Posterior cingulate gyrus (tissue), 11 donors: ENCODE results near the gene TMC7.

ENCODE experiments used
- DNase-seq, 10 donors: peaks; one replicate each; pipeline versions ENCODE4 v3.0.0 to v3.0.0-alpha.2; 2020 to 2021; ENCODE audit warnings: mixed read lengths in 3 of 10
- intact Hi-C: fragments of 100-400 bp; cut with DNase I; formaldehyde crosslinking; loops from one replicate; pipeline ENCODE4 v1.15.1; 2023

The TMC7 gene

DNA sequence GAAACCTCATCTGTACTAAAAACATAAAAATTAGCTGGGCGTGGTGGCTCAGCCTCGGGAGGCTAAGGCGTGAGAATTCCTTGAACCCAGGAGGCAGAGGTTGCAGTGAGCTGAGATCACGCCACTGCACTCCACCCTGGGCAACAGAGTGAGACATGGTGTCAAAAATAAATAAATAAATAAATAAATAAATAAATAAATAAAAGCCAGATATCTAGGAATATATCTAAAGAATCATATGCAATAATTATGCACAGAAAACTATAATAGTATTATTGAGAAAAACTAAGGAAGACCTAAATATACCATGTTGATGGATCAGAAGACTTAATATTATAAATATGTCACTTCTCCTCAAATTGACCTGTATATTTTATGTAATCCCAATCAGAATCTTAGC, 37.0 kb downstream of the TMC7 start:
- no peak for DNase-seq
- intact Hi-C loops = no loop called here

DNA sequence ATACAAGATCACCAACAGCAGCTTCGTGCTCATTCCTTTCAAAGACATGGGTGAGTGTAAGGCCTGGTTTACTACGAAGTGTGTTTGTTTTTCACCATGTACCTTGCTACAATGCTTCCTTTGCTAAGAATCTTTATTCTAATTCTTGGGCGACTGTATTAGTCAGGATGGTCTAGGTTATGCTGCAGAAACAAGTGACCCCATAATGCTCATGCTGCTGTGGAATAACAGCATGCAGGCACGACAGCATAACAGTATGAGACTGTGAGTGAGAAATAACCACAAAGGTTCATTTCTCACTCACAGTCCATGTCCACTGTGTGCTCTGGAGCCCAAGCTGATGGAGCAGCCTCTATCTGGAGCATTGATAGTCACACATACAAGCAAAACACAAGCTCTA, 38.0 kb downstream of the TMC7 start:
- no peak for DNase-seq
- intact Hi-C loops = no loop called here

DNA sequence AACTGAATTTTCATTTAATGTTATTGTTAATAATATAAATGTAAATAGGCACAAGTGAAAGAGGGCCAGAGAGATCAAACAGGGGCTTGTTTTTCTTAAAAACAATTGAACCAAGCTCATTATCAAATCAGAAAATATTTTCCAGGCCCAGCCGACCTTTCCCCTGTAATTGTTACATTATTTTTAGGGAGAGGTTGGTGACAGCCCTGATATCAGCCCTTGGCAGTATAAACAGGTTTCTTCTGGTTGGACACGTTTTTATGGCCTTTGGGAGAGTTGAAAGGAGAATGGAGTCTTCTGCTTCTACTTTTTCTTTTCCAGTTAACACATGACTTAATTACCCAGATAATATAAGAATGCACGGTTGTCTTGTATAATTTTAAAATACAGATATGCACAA, 43.7 kb downstream of the TMC7 start:
- intact Hi-C loops = no loop called here
- DNase-seq = no peak

DNA sequence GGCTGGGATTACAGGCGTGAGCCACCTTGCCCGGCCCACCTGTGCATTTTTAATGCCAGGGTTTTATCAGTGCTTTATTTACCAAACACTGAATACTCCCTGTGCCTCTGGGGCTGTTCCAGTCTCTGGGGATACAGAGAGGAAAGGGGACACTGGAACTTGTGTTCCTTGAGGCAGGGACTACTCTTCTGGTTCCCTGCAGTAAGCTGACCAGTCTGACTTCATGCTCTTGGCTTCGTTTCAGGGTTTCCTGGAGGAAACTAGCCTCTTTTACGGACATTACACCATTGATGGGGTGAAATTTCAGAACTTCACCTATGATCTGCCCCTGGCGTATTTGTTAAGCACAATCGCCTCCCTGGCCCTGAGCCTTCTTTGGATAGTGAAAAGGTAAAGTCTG, 46.2 kb downstream of the TMC7 start:
- intact Hi-C loops = no loop called here
- no peak for DNase-seq

DNA sequence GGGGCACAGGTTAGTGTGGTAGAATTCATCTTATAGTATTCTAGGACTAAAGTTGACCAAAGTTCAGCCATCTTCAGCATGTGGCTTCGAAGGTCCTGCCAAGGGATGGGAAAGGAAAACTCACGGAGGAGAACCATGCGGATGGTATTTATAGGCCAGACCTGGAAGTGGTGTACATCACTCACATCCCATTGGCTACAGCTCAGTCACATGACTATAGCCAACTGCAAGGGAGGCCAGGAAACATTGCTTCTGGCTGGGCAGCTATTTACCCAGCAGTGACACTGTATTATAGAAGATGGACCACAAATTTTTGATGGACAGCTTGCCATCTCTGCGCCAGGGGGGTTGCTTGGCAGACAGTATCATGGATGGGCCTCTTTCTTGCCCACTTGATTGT, 48.0 kb downstream of the TMC7 start:
- no peak for DNase-seq
- intact Hi-C loops = no loop called here

DNA sequence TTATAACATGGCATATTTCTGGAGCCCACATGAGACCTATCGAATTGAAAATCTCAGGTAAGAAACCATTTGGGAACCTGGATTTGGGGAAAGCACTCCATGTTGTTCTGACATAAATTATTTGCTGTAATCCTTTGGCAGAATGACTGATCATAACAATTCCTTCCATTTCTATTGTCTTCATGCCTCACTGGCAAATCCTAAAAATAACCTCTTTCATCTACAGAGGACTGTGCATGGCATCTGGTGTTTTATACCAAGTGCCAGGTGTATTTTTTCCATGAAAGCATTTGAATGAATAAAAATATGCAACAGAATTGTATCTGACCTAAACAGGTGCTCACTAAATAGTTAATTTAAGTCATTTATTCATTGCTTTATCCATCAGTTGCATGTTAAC, 50.0 kb downstream of the TMC7 start:
- DNase-seq = no peak
- intact Hi-C loops = no loop called here

DNA sequence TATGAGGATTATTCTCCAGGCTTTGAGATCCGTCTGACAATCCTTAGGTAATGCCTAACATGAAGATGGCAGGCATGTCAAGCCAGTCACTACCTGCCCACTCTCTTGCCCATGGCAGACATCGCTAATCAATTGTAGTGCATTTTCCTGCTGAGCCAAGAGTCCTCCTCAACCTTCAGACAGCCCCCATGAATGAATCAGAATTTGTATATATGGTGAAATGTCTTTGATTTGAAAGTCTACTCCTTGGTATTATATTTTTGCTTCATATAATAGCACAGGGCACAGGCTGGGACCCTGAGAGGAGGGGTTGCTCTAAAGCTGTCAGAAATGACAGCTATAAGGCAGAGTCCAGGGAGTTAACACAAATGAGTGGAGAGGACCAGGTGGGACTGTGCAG, 56.7 kb downstream of the TMC7 start:
- intact Hi-C loops = no loop called here
- no peak for DNase-seq

DNA sequence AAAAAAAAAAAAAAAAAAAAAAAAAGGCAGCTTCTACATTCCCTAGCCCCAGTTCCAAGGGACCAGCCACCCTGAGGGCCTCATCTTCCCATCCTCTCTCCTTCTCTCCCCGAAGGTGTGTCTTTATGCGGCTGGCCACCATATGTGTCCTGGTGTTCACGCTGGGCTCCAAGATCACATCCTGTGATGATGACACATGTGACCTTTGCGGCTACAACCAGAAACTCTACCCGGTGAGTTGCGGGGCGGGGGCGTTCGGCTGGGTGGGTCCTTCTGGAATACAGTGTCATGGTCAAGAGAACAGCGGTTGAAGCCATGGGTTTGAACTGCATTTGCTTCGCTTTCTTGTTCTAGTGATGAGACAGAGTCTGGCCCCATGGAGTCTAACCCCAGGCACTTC, 61.0 kb downstream of the TMC7 start:
- intact Hi-C loops = no loop called here
- DNase-seq = no peak

DNA sequence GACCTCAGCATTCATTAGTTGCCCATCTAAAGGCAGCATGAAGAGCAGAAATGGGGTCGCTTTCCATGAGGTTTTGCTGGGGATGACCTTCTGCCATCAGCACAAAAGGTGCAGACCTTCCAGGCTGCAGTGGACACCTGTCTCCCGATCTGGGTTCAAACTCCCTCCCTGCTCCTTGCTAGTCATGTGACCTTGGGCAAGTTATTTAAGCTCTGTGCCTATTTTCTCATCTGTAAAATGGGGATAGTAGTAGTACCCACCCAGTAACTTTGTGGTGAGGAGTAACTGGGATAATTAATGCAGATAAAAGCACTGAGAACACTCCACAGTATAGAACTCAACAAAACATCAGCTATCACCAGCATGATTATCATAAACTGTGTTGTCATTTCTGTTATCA, 62.3 kb downstream of the TMC7 start:
- intact Hi-C loops = no loop called here
- DNase-seq = no peak

DNA sequence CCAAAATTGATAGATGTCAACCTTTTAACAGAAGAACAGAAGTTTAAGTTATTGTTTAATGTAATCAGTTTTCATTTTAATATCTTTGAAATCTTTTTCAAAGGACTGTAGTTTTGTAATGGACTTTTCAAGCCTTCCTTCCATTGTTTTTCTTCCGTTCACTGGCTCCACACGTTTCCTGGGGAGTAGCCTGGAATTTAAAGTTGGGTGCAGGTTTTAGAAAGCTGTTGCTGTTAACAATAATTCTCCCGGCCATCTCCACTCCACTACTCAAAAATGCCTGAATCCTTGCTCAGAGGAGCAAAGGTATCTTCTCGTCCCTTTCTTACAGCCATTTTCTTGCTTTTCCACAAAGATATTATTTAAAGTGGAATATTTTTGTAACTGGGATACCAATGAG, 79.0 kb downstream of the TMC7 start:
- DNase-seq = no peak
- intact Hi-C loops = no loop called here

DNA sequence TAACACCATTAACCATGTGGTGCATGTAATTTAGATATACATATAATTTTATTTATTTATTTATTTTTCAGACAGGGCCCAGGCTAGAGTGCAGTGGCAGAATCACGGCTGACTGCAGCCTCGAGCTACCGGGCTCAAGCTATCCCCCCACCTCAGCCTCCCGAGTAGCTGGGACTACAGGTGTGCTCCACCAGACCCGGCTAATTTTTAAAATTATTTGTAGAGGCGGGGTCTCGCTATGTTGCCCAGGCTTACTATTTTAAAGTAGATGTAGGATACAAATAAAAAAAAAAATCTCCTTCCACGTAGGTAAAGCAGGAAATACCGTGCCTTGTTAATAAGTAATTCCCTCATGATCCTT, 83.2 kb downstream of the TMC7 start:
- intact Hi-C loops = loop anchor here (5.0 kb wide), 1 partner anchor 265 kb away; the partner anchor contains the start of gene ARL6IP1
- DNase-seq = no peak

DNA sequence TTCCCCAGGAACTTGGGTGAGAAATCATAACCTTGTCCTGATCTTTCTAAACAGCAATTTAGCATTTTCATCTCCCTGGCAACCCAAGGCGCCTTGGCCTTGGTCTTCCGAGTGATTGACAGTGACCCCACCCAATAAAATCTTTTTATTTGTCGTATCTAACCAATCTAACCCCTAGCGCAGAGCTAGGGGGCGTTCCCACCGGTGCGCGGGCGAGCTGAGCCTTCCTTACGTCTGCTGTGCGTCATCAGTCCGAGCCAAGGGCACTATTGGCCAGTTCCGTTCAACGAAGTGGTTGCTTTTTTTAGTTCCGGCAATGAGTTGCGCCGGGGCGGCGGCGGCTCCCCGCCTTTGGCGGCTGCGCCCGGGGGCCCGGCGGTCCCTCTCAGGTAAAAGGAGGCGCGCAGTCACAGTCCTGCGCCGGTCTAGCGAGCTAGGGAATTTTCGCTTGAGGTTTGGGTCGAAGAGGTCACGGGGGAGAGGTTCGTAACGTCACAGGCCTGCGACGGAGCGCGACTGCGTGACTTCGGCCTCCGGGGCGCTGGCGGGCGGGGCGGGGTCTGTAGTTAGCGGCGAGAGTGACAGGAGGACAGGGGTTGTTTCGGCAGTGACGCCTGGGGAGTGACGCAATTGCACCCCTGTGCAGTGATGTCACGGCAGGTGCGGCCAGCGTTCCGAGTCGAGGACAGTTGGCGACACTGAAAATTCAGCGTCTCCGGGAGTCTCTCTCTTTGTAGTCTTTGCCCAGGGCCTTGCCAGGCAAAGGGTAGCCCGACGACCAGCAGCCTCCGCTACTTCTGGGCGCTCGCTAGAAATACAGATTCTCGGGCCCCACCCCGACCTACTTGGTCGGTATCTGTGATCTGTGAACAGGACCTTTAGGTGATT, 83.9 kb downstream of the TMC7 start, which contains the start of gene COQ7:
Gene COQ7 (plus strand): TSS at position 266 of the 888 bp plus-strand sequence. CDS start 51 bp downstream, at position 317.
- DNase-seq = peak; percentile 93 to 99 (median 97)
- intact Hi-C loops = loop anchor here (2.0 to 5.0 kb wide), 2 partner anchors 85 to 265 kb away; partner anchors contain the start of genes ARL6IP1 and TMC7

DNA sequence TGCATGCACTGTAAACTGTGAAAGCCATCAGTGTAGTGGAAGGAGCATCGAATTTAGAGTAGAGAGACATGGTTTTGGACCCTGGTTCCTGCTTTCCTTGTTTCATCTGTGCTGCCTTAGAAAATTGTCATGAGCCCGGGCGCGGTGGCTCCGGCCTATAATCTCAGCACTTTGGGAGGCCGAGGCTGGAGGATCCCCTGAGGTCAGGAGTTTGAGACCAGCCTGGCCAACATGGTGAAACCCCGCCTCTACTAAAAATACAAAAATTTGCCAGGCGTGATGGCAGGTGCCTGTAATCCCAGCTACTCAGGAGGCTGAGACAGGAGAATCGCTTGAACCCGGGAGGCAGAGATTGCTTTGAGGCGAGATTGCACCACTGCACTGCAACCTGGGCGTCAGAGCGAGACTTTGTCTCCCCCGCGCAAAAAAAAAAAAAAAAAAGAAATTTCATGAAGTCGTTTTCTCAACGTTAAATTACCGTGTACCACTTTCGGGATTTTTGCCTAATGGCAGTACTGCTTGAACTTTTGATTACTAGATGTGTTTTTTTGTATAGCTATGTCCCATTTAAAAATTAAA, 84.6 kb downstream of the TMC7 start:
- peak in 1 of 10 donors; percentile 7 for DNase-seq
- intact Hi-C loops = loop anchor here (2.0 to 5.0 kb wide), 2 partner anchors 86 to 266 kb away; partner anchors contain the start of genes ARL6IP1 and TMC7

DNA sequence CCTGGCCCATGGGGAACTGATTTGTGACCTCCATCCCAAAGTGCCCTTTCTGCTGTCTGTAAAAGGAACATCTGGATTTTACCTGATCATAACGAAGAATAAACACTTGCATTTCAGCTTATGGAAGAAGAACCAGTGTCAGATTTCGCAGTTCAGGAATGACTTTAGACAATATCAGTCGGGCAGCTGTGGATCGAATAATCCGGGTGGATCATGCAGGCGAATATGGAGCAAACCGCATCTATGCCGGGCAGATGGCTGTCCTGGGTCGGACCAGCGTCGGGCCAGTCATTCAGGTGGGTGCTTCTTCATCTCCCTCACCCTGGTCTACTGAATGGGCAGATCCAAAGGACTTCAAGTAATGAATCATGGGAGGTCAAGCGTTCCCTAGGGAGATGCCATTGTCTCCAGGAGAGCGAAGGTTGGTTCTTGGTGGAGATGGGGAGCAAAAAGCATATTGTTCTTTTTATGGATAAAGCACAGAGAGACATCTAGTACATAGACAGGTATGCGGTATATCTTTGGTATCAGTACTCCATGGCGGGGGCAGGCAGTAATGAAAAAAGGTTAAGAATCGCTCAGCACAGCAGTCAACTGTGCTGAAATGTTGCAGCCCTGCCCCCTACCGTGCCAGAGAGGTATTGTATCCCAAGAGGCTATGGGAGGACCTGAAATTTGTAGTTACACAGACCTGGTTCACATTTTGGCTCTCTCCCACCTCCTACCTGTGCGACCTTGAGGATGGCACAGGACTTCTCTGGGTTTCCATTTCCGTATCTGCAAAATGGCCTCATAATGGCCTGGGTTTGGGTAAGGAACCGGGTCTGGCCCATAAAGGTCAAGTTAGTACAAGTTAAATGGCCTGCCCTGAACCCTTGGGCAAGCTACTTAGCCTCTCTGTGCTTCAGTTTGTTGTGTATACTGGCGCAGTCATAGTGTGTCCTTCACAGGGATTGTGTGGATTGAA, 88.4 kb downstream of the TMC7 start:
- intact Hi-C loops = no loop called here
- DNase-seq = peak in 6 of 10 donors; percentile 39 to 91 (median 58)

DNA sequence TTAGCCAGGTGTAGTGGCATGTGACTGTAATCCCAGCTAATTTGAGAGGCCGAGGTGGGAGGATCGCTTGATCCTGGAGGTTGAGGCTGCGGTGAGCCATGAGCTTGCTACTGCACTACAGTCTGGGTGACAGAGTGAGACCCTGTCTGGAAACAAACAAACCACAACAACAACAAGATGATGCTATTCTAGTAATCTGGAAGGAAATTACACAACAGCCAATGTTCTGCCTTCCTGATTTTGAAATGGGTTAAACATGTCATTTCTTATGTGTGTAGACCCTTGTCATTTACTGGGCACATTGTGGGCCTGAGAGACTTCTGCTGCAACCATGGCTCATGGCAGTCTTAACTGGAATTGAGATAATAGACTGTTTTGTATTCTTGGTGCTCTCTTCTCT, 89.6 kb downstream of the TMC7 start:
- intact Hi-C loops = no loop called here
- no peak for DNase-seq

DNA sequence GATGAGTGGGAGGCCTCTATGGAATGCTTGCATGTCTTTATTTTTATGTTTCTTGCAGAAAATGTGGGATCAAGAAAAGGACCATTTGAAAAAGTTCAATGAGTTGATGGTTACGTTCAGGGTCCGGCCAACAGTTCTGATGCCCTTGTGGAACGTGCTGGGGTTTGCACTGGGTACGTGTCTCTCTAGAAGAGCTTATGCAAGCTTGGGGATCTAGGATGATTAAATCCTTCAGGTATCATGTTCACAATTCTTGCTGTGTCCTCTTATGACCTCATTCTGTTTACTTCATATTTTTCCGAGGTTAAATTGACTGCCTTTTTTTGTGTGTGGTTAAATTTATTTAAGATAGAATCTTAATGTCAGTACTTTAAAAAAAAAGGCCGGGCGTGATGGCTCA, 90.1 kb downstream of the TMC7 start:
- intact Hi-C loops = no loop called here
- no peak for DNase-seq

DNA sequence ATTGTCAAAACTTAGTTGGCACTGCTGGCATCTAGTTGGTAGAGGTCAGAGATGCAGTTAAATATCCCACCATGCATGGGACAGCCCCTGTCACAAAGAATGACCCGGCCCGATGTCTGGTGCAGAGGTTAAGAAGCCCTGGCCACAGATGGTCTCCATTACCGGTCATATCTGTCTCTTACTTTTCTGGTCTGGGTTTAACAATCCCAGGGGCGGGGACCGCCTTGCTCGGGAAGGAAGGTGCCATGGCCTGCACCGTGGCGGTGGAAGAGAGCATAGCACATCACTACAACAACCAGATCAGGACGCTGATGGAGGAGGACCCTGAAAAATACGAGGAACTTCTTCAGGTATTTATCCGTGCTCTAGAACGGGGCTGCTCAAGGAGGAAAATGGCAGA, 91.8 kb downstream of the TMC7 start:
- intact Hi-C loops = no loop called here
- no peak for DNase-seq

DNA sequence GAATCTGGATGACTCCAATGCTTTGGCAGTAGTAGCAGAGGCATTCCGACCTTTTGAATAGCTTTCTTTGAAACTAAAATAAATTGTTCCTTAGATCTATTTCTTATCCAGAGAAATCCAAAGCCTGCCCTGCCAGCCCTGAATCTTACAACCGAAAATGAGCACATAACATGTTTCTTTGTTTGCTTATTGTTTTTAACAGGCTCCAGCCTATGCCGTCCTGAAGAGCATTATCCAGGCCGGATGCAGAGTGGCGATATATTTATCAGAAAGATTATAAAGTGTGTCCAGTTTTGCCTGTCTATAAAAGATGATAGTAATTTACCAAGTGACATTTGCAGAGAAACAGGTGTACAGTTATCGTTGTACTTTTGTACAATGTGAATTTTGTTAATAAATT, 94.1 kb downstream of the TMC7 start:
- no peak for DNase-seq
- intact Hi-C loops = no loop called here

DNA sequence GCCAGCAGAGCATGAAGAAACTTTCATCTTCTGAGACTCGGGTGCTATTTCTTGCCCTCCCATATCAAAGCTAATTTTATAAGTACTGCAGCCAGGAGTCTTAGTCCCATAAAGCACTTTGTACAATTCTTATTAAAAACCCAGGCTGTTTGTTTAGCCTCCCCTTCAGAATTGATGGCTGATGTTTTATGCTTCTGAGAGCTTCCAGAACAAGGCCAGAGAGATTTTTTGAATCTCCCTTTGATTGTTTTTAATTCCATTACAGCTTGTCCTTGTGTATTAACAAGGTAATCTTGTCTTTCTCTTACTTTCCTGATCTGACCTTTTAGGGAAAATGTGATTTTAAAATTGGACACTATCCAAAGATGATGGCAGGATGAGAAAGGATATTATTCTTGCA, 99.9 kb downstream of the TMC7 start:
- intact Hi-C loops = no loop called here
- DNase-seq = no peak

DNA sequence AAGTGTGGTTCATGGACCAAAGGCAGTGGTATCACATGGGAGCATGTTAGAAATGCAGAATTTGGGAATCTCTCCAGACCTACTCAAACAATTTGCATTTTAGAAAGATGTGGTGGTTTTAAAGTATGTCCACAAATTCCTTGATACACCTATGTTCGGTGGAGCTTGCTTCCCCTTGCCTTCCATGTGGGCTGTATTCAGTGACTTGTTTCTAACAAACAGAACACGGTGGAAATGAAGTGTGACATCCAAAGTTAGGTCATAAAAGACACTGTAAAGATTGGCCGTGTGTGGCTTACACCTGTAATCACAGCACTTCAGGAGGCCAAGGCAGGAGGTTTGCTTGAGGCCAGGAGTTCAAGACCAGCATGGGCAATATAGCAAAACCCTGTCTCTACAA, 100.4 kb downstream of the TMC7 start:
- intact Hi-C loops = no loop called here

DNA sequence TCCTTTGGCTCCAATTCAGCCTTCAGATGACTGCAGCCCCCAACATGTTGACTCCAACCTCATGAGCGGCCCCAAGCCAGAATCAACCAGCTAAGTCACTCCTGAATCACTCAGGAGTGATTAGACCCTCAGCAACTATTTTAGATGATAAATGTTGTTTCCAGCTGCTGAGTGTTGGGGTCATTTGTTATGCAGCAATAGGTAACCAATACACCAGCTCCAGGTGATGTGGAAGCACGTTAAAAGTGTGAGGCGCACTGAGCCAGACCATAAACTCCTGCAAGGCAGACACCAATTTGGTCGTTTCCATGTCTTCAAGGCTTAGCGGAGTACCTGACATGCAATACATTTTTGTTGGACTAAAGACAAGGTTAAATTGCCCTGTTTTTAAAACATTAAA, 101.1 kb downstream of the TMC7 start:
- intact Hi-C loops = loop anchor here (5.0 kb wide), 2 partner anchors 82 to 103 kb away; partner anchors contain the start of genes SYT17 and TMC7
- no peak for DNase-seq

More for the DNA sequence above, 100.4 kb downstream of the TMC7 start:
- no peak for DNase-seq
